Stimulated activated CD8-positive, alpha-beta memory T cell treated with anti-CD3 and anti-CD28 coated beads, Interleukin-12 subunit alpha, Interleukin-12 subunit beta, amount 100 ng/mL, for 4 hours (primary cell): ENCODE results near the gene FGFR4.

Experiments used
- DNase-seq: peaks from one replicate; pipeline ENCODE4 v3.0.0-alpha.2; 2020; ENCODE audit warnings: low read depth

FGFR4 gene

DNA sequence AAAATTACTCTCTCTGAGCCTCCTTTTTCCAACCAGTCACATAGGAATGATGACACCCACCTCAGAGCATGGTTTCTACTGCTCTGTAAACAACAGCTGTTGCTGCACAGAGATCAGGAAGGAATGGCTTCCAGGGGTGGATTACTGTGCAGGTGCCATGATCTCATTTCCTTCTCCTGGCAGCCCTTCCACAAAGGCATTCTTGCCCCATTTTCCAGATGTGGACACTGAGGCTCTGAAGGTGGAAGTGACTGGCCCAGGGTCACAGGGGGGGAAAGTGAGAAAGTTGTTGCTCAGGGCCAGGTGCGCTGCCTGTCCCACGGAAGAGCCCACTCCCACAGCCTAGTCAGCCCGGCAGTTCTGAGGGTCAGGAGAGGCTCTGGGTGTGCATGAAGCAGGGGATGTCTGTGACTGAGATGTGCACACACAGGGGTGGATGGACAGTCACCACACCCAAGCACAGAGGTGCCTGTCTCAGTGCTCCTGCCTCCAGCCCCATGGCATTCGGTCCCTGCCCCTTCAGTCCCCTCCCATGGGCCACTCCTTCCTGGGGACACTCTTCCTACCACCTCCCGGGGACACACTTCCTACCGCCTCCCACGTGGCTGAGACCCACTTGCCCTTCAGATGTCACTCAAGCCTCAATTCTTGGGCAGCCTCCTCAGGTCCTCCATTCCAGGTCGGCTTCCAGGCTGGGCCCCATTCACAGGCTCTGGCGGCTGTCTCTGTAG, 17.0 kb downstream of the FGFR4 start:
- no peak for DNase-seq

DNA sequence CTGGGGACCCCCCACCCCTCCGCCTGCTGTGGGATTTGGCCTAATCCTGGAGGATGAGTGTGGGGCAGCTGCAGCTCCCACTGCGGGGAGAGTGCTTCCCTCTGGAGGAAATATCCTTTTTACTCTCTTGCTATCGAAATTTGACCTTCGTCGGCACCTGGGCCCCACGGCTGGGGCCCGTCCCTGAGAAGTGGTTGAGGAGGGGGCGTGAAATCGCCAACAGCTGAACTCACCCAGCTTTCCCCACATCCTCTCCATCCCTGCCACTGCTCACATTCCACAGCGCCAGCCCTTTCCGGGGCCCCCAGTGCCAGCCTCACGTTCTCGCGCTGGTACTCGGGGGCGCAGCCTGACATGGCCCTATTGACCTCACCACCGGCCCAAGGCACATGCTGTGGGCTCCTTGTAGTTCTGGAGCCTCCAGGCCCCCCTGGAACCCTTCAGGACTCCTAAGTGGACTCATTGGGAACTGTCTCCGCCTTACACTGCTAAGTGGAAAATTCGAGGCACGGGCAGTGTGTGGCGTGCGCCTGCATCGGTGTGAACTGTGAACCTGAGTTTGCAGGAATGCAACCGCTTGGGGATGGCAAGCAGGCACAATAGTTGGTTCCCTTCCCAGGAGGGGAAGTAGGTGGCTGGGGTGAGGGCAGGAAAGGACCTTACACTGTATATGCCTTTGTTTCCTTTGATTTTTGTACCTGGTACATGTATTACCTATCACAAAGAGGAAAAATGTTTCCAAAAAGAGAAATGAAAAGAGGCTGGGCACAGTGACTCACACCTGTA, 19.2 kb downstream of the FGFR4 start:
- DNase-seq, result no peak

DNA sequence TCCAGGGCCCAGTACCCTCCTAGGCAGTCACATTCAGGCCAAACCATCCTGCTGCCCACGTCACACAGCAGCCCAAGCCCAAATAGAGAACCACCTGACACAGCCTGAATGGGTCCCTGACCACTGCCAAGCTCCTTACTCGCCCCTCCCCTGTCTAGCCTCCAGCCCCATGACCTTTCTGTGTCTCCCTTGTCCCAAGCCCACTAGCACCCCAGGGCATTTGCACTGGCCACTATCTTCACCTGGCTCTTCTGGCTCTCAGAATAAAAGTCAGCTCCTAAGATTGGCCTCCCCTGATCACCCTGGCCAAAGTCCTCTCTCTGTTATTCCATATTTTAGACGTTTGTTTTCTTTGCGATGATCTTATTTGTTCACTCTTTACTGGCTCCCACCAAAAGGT, 20.4 kb downstream of the FGFR4 start:
- DNase-seq, result no peak

DNA sequence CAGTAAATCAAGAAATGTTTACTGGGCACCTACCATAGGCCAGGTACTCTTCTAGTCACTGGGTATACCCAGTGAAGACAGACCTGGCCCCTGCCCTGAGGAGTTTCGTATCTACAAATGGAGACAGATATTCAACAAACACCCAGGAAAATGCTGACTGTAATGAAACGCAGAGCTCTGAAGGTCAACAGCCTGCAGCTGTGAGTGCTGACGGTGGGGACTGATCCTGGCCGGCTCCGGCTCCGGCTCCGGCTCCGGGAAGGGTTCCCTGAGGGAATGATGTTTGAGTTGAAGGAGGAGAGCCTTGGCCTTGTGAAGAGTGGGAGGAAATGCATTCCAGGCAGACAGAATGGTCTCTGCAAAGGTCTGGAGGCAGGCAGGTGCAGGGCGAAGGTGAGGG, 23.1 kb downstream of the FGFR4 start:
- DNase-seq, result no peak

DNA sequence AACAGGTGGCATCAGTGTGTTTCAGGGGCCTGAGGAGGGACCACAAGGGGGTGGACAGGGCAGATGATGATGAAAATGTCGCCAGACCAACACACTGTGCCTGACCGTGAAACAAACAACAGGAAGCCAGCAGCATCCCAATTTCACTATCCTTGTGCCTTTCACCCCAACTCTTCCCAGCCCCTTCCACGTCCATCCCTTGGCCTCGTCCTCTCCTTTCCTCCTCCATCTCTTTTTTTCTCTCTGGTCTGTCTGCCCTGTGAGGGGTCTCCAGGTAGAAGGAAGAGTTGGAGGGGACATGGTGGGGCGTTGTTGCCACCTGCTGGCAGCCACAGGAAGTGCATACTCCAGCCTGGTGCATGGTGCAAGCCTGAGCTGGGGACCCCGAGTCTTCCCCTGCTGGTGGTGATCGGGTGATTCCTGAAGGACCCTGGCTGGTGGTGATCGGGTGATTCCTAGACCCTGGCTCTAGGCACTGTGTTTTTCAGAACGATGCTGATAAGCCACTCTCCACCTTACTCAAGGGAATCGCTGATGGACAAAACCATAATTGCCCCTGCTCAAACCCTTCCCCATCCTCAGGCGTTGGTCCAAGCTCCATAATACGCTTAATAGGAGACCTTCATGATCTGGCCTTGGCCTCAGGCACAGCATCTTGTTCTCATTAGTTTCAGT, 25.1 kb downstream of the FGFR4 start:
- DNase-seq, result peak; percentile 42

DNA sequence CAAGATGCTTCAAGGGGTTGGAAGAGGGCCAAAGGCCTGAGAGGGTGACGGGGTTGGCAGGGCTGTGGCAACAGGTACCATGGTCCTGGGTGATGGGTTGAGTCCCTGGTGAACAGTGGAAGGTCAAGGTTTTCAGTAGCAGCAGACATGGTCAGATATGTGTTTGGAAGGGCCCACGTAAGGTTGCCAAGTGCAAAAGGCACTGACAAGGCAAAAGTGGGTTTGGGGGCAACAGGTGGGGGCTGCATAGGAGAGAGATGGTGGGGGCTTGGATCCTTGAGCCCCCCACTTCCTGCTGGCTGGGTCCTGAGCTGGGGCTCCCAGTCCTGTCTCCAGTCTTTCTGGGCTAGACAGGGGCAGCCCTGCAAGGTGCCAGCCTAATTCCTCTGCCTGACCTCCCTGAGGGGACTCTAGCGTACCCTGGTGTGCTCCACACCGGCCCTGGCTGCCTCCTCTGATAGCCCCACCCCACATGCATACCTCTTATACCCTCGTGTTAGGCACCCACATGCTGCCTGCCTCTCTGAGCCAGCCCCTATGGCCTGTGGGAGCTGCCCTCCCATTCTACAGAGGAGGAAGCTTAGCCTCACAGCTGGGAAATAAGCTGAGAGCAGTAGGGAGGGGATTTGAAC, 26.0 kb downstream of the FGFR4 start:
- no peak for DNase-seq

DNA sequence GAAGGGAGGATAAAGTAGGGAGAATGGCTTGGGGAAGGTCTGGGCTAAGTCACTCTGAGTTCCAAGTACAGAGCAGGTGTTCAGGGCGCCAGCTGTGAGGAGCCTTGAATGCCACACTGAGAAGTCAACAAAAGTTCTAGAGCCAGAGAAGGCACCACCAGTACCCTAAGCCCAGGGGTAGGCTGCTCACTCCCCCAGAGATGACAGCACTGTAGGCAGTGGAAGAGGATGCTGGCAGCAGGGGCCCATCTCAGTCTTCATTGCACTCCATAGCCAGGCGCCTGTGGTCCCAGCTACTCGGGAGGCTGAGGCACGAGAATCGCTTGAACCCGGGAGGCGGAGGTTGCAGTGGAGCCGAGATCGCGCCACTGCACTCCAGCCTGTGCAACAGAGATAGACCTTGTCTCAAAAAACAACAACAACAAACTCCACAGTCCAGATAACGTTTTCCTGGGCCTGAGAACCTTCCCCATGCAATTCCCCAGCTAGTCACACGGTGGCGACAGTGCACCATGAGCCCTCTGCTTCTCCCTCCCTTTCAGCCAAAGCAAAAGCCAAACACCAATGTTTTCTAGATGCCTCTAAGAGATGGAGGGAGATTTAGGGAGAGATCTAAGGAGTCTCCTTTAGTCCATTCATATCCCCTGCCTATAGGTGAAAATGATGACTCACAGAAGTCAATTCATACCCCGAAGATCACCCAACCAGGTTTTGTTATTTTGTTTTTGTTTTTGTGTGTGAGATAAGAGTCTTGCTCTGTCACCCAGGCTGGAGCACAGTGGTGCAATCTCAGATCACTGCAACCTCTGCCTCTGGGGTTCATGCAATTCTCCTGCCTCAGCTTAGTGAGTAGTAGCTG, 27.1 kb downstream of the FGFR4 start:
- peak; percentile 47 for DNase-seq

DNA sequence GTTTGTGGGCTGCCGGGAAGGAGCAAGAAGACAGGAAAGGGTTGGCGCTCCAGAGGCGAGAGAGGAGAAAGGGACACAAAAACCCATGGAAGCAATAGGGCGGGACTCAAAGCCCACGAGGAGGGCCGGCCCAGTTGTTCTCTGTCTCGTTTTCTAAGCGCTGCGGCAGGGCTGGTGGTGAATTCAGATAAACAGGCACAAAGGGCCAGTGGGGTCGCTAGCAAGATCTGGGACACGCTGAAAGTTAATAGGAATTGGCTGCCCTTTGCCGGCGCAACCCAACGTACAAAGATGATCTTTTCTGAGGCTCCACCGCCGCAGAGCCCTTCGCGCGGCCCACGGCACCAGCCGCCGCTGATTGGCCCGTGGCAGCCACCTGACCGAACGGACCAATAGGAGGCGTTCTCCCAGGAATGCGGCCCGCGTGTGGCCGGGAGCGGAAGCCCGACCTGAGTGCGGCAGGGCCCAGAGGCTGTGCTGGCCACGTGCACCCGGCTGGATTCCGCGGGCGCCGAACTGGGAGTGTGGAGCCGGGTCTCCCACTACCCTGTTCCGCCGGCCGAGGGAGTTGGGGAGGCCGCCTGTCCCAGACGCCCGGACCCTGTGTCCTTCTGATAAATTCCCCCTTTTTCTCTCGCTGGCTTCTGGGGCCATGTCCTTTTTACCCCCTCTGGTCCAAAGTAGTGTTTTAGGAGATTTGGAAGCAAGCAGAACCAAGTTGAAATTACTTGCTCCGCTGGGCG, 30.1 kb downstream of the FGFR4 start:
- peak; percentile 72 for DNase-seq

DNA sequence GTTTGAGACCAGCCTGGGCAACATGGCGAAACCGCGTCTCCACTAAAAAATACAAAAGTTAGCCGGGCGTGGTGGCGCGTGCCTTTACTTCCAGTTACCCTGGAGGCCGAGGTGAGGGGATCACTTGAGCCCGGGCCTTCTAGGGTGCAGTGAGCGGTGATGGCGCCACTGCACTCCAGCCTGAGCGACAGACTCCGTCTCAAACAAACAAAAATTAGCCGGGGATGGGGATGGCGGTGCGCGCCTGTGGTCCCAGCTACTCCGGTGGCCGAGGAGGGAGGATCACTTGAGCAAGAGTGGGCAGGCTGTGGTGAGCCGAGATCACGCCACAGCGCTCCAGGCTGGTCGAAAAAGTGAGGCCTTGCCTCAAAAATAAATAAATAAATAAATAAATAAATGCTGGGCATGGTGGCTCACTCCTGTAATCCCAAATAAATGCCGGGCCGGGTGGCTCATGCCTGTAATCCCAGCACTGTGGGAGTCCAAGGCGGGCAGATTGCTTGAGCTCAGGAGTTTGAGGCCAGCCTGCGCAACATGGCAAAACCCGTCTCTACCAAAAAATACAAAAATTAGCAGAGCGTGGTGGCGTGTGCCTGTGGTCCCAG, 30.8 kb downstream of the FGFR4 start:
- DNase-seq, result no peak

DNA sequence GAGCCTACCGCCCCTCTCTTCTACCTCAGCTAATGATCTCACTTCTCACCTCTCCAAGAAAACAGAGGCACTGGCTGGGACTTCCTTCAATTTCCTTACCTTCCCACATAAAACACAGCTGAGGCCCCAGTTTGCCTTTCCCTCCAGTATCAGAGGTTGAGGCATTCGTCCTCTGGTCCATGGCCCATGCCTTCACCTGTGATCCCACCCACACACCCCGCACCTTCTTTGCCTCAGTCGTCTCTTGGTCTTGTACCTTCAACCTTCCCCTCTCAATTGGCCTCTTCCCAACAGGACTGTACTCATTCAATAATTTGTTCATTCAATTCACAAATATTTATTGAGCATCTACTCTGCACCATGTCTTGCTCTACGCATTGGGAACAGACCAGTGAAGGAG, 35.9 kb downstream of the FGFR4 start:
- no peak for DNase-seq

DNA sequence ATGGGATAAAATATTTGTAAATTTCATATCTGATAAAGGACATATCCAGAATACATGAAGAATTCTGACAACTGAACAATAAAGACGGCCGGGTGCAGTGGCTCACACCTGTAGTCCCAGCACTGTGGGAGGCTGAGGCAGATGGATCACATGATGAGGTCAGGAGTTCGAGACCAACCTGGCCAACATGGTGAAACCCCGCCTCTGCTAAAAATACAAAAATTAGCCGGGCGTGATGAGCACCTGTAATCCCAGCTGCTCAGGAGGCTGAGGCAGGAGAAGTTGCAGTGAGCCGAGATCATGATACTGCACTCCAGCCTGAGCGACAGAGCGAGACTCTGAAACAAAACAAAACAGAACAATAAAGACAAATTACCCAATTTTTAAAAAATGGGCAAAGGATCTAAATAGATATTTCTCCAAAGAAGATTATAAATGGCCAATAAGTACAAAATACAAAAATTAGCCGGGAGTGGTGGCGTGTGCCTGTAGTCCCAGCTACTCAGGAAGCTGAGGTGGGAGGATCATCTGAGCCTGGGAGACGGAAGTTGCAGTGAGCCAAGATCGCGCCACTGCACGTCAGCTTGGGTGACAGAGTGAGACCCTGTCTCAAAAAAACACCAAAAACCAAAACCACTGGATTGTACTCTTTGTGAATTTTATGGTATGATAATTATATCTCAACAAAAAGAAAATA, 37.2 kb downstream of the FGFR4 start:
- DNase-seq, result no peak

DNA sequence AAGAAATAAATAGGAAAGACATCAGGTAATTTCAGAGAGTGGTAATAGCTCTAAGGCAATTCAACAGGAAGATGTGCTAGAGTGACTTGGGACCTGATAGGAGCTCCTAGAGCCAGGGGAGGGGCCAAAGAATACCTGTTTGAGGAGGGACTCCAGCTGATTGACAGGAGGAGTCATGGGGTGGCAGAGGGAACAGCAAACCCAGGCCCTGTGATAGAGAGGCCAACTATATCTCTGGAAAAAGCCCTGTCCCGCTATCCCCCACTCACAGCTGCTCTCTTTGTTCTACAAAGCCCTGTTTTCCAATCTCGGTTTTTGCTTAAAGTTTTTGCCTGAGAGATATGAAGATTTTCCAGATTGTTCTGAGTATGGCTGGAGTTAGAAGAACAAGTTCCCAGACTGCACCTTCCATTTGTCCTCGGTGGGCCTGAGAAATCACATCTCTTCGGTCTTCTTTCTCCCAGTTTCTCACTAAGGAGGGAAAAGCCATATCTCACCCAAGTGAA, 37.8 kb downstream of the FGFR4 start:
- no peak for DNase-seq

DNA sequence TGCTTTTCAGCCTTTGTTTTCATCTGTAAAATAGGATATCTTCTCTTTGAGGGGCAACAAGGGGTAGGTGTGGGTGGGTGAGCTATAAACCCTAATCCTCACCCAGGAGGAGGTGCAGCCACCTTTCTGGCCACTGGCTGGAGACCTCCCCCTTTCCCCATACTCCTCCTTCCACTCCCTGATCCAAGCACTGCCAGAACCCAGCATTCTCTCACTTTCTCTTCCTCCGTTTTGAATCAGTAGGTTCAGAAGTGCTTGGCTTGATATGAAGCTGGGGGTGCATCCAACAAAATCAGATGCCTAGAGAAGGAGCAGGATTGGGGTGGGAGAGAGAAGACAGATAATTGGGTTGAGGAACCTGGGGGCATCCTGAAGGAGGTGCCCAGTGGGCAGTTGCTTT, 40.1 kb downstream of the FGFR4 start:
- no peak for DNase-seq

DNA sequence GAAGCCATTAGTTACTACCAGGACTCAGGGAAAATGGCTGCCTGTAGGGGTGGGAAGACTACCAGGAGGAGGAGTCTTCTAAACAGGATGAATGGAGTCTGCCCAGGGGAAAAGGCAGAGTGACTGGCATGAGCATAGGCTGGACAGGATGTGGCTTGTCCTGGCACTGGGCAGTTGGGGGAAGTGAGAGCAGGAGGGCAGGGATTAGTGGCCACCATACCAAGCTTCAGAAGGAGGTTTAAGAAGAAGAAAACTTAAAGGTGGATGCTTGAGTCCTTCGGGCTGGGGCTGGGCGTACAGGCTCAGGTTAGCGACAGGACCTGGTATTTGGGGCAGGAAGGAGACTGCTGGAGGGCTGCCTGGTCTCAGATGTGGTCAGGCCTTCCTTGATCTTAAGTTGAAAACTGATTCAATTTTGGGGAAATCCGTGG, 41.9 kb downstream of the FGFR4 start:
- no peak for DNase-seq

DNA sequence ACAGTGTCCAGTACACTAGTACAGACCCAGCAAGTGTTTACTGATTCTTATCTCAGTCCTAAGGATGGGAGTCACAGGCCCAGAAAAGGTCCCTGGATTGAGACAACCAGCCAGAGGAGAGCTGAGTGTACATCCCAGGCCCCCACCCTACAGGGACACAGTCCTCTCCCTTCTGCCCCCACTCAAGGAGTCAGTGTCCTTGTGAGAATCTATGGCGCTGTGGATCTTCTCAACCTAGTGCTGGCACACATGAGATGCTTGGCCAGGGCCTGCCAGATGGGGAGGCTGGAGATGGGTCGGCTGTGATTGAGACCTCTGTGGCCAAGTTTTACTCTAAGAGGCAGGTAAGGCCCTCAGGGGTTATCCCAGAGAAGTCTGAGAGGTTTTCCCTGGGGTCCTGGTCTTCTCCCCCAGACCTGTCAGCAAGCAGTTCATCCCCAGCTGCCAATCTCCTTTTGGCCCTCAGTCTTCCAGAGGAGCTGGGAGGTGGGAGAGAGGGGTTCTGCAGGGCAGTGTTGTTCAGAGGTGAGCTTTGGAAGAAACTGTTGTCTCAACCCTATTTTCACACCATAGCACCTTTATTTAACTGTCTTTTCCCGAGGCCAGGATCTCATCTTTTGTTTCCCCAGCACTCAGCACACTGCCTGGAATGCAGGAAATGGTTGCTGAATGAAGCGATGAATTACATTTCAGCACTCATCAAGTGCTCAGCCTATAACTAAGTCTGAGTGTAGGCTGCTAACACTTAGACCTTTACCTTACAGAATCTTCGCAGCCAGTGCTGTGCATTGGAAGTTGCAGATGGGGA, 43.7 kb downstream of the FGFR4 start:
- DNase-seq, result no peak

DNA sequence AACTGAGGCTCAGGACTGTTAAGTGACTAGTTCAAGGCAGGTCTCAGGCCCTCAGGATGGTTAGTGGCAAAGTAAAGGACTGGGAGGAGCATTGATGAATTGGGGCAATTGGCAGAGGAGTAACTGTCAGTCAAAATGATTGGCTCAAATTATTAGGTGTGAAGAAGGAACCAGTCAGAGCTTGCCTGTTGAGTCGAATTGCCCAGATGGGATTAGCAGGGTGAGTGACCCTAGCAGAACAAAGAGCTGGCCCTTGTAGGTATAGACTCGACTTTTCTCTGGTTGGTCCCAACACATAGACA, 44.3 kb downstream of the FGFR4 start:
- DNase-seq, result no peak

DNA sequence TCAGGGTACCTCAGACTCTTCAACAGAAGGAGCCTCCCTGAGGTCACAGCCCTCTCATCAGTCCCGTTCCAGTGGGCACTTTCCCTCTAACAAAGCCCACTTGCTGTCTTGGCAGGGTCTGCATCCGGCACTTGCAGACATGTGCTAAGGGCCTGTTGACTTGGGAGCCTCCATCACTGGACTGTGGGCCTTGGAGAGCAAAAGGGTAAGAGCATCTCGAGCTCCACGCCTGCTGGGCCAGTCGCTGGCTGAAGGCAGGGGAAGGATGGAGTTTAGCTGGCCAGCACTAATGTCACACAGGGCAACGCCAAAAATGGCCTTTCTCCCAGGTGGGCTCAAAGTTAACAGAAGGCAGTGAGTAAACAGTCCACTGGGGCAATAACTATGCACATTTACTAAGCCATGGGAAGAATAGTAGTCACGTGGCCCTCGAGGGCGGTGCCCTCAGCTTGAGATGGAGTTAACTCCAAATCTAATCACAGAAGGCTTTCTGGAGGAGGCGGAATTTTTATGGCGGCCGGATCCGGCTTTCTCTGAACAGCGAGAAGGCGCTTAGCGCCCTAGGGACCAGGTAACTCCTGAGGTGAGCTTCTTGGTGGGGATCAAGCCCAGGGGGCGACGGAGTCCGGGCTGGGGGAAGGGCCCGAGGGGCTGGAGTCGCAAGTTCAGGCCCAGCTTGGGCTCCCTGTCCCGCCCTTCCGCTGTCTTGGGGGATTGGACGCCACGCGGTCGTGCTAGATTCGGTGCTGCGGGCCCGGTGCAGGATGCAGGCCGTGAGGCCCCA, 44.8 kb downstream of the FGFR4 start:
- DNase-seq, result no peak
